HG02885 (cell line): Measurements from ENCODE around the gene EIF1AD.

Experiments
- ATAC-seq: cut with Tn5 transposase; IDR thresholded peaks from one replicate; pipeline ENCODE4 v1.9.1; 2021; ENCODE audit warnings: mild to moderate bottlenecking; ENCODE audit not compliant: unreplicated experiment, poor library complexity

Gene EIF1AD

DNA sequence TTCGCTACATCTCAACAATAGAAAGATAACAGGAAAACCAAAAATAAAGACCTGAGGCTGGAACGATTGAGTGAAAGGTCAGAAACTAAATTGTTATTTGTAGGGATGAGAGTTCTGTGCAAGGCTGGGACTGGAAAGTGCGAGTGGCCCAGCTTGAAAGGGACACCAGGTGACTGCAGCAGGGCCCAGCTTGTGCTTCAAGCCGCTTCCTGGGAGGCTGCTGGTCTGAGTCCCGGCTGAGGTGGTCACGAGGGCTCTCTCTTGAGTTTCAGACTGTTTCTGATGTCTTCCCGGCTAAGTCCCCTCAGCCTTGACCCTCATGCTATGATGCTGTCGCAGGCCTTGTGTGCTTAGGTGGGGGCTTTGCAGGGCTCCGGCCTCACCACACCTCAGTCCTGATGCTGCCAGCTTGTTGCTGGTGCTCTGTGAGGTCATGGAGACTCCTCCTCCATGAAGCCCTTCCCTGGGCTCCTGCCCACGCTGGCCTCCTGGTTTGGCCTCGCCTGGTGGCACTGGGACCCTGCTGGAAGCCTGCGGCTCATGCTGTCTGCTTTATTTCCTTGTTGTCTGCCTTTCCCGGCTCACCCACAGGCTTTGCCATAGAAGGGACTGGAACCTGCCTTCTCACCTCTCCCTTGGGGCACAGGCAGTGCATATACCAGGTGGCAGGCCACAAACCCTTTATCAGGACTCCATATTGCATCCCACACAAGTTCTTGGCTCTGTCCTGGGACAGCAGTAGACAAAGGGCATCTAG is 4.4 kb upstream of the EIF1AD start:
- no peak for ATAC-seq

- no peak for ATAC-seq
These were observed 2.2 kb upstream of the EIF1AD start for GRCh38 chr11:66004186-66004585.

DNA sequence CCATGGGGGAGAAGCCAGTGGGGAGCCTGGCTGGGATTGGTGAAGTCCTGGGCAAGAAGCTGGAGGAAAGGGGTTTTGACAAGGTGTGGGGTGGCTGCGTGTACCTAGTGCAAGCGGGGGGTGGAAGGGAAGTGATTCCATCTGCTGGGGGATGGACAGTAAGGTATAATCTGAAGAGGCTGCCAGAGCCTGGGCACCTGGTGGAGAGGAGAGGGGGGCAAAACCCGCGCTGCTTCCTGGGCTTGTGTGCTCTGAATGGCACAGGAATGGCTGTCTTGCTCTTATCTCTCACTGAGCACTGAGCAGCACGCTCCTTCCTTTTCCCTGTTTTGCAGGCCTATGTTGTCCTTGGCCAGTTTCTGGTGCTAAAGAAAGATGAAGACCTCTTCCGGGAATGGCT is 1.3 kb upstream of the EIF1AD start:
- ATAC-seq, result no peak

DNA sequence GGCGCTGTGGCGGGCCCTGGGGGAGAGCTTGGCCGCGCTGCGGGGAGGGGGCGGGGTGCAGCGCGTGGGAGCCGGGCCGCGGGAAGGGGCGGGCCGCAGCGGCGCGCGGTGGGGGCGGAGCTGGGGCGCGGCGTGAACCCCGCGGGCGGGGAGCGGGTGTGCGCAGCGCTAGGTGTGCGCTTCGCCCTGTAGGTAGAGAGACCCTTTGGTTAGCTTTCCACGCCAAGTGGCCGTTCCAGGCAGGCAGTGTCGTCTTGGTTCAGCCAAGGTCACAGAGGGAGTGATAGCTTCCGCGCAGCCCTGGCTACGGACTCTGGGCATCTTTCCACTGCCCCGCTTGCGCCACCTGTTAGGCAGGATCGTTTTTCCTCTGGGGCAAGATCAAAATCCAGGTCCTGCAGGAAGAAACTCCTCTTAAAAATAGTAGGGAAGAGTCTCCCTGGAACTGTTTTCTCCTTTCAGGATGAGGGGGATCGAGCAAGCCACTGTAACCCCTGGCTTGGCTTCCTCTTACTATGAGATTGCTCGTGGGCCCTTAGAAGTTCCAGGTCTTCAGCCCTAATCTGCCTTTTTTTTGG is 780 bp upstream of the EIF1AD start:
- peak; percentile 68 for ATAC-seq

- no peak for ATAC-seq
These were observed 4.7 kb downstream of the EIF1AD start for GRCh38 chr11:65997286-65997685.

DNA sequence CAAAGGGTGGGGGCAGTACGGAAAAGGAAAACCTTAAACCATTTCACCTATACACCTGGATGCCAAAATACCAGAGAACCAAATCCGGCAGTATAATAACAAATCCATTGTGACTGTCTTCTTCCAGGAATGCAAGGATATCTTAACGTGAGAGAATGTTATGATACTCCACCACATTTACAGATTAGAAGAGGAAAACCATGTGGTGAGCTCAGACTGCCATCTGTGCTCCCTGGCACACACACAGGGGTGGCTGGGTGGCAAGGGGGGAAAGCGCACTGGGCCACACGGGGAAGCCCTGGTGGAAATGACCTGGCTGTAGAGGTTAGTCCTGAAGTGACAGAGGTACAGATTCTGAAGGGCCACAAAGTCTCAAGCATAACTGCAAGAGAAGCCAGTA is 9.9 kb downstream of the EIF1AD start:
- ATAC-seq, result no peak

DNA sequence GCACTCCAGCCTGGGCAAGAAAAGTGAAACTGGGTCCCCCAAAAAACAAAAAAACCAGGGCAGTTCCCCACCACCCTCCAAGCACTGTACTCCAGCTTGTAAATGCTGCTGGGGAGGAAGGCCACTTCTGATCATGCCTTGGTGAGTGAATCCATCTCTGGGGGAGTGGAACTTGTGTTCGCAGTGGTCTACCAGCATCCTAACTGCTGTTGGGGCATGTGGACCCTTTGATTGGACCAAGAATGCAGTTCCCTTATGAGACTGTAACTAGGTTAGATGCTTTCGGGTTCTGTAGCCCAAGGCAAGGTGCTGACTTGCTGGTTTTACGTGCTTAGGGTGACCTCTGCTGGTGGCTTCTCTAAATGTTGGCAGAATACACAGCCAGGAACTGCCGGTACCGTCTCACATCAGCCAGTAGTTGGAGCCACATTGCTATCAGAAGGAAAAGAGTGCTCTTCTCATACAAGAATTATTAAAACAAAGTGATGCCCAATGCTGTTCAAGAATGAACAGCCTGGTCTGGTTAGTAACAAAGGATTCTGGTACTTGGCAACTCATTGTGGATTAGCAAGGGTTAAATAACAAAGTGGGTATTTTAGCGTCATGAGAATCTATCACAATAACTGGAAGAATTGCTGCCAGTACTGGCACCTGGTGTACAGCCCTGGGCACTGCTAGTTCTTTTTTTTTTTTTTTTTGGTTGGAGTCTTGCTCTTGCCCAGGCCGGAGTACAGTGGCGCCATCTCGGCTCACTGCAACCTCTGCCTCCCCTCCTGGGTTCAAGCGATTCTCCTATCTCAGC is 13.0 kb downstream of the EIF1AD start:
- ATAC-seq, result peak; percentile 88

DNA sequence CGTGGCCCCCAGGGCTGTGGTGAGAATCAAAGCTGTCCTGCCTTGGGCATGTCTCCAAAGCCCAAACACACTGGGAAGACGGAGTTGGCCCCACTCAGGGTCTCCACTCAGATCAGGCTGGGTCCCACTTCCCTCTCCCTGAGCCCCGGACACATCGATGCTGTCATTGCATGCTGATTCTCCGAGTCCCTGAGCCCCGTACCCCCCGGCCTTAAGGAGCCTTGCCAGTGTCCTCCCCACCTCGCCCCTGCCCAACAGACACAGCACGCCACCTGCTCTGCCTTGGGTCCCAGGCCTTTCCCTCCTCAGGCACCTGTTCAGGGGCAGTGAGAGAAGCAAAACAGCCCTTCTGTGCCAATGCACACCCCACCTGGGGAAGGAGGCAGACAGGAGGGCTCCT is 14.6 kb downstream of the EIF1AD start:
- ATAC-seq, result no peak

GRCh38 chr11:65983589-65983987 is 18.4 kb downstream of the EIF1AD start:
- ATAC-seq, result no peak

DNA sequence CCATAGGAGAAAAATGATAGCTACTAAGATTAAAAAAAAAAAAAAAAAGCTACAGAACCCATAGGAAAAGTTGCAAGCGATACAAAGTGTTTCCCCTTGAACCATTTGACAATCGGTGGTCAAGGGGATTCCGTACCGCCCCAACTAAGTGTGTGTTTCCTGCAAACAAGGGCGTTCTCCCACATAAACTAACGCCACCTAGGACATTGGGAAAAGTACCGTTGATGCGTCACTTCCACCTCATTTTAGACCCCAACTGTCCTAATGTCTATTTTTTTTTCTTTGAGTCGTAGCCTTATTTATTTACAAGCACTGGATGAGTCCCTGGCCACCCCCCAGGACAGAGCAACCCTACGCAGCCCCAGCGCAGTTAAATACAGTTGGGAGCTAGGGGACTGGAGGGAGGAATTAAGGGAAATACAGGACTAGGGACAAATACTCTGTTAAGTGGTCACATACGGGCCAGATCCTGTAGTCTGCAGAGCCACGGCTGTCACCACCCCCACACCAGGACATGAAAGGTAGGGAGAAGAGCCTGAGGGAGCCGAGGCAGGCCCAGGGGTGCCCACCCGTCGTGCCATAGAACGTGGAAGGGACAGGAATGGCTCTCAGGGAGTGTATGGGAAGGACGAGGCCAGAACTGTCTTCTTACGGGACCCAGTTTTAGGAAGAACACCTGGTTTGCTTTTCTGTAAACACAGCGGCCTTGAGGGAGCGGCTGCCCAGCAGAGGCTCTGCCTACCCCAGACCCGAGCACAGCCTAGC is 19.0 kb downstream of the EIF1AD start:
- ATAC-seq, result no peak

DNA sequence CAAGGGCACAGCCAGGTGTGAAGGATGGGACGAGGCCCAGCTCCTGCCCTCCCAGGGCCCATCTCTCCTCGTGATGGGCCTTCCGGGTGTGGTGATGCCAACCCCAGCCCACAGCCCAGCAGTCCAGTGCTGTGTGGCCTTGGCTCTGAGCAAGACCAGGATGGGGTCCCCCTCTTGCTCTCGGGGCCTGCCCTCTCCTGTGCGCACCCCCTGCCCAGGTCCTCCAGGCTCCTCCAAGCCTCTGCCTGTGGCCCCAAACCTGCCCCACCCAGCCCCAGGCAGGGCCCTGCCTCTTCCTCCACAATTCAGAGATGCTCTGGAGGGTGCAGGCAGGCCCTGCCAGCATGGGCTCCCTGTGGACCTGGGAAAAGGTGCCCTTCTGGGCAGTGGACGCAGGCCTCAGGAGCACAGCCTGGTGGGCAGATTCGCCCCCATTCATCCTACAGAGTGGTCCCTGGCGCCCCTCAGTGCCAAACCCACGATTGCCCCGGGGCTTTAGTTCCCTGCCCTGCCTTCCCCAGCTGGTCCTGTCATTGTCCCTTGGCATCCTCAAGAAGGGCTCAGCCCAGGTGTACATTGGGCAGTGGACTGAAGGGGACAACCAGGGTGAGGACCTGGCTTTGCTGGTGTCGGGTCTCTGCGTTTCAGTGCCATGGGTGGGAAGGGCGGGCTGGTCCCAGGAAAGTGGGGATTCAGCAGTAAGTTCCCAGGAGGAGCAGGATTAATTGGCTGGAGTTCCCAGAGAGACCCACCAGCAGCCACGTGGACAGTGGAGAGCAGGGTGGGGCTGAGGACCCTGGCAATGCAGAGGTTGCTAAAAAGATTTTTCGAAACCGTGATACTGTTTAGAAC is 19.8 kb downstream of the EIF1AD start:
- ATAC-seq, result no peak

DNA sequence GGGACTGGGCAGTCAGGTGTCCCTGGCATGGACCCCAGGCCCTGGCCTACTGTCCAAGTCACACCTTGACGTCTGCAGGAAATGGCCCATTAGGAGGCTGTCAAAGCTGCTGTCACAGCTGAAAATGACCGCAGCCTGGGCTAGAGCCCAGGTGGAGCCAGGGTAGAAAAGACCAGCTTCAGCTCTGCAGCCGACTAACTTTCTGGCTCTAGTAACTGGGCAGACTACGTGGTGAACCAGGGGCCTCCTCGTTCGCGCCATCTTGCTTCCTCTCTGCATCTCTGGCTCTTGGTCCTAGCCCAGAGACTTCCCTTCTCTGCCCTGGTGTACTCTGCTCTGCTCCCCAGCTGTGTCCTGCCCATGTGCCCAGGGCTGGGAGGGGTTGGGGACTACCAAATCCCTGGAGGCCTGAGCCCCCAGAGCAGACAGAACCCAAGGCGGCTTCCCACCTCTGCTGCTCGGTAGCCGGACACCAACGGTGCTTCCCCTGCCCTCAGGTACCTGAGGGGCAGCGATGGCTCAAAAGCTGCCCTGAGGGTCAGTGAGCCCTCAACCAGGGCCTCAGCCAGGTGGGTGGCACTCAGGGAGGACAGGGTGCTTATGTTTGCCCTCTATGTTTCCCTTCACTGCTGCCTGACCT is 20.7 kb downstream of the EIF1AD start:
- no peak for ATAC-seq

GRCh38 chr11:65979261-65979759 is 22.6 kb downstream of the EIF1AD start:
- no peak for ATAC-seq

DNA sequence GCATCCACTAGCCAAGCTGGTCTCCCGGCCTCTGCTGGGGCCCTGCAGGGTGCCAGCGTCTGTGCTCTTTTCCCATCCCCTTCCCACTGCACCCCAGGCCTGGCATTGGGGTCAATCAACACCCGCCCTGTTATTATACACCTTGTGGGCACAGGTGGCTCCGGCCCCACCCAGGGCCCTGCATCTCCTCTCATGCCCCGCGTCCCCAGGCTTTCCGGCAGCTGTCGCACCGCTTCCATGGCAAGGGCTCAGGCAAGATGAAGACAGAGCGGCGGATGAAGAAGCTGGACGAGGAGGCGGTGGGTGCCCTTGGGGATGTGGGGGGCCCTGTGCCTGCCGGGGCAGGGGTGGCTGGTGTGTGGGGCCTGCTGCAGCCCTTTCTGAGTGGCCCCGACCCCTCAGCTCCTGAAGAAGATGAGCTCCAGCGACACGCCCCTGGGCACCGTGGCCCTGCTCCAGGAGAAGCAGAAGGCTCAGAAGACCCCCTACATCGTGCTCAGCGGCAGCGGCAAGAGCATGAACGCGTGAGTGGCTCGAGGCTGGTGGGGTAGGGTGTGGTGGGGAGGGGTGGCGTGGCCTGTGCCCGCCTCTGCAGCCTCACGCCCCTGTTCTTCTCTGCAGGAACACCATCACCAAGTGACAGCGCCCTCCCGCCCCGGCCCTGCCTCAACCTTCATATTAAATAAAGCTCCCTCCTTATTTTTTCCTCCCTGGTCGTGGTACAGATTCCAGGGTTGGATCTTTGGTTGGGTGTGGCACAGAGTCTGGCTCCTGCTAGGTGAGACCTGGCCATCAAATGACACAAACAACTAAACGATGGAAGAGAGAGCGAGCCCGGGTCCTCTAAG is 23.3 kb downstream of the EIF1AD start:
- no peak for ATAC-seq

DNA sequence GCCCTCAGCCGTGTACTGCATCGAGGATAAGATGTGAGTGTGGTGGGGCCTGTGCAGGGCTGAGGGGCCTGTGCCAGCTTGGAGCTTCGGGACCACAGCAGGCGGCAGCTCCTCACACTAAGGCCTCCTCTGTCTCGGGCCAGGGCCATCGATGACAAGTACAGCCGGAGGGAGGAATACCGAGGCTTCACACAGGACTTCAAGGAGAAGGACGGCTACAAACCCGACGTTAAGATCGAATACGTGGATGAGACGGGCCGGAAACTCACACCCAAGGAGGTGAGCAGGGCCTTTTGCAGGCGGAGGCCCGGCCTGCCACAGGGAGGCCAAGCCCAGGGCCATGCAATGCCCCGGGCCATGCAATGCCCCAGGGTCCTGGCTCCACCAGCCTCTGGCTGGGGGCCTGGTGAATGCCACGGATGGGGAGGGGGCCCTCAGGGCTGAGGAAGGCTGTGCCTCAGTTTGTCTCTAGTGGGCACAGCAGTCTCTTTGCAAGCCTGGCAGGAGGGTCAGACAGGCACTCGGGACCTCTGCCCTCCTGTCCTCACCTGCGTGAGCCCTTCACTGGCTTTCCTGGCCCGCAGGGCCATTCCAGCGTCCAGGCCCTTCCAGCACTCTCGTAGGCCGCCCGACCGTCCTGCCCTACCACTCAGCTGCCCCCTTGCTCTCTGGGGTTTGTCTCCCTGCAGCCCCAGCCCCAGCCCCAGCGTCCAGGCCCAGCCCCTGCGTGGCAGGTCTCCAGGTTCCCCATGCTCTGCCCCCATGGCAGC is 24.2 kb downstream of the EIF1AD start:
- ATAC-seq, result no peak

DNA sequence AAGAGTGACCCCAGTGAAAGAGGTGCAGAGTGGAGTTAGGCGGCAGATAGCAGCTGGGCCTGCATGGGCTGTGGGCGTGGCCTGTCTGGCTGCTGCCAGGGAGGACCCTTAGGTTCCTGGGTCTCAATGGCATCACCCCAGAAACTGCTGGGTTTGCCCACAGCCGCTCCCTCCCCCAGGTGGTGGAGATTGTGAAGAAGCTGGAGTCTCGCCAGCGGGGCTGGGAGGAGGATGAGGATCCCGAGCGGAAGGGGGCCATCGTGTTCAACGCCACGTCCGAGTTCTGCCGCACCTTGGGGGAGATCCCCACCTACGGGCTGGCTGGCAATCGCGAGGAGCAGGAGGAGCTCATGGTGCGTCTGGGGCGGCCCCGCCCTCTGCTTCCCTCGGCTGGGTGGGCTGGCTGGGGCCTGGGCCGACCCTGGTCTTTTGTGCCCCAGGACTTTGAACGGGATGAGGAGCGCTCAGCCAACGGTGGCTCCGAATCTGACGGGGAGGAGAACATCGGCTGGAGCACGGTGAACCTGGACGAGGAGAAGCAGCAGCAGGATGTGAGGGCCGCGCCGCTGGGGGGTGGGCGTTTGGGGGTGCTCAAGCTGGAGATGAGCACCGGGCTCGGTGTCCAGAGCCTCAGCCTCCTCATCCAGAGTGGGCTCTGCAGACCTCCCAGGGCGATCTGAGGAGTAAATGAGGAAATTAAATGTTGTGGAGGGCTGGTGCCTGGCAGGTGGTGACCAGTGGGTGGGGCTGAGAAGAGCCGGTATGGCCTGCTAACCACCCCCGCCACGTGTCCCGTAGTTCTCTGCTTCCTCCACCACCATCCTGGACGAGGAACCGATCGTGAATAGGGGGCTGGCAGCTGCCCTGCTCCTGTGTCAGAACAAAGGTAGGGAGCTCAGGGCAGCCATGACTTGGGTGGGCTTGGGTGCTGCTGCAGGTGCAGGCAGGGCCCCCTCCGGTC is 25.5 kb downstream of the EIF1AD start:
- no peak for ATAC-seq
